Diencephalon (tissue), 1 donor: ENCODE measurements around the gene HNRNPA3. TPM values are rescaled to one million over a fixed set of nuclear protein-coding genes. Genes with fewer than 3 reads are reported as not detected.

Source experiments
- small RNA-seq: library from RNA; depleted of rRNA; stranded (forward); fragments of <200 nt; gene quantifications from one replicate; pipeline ENCODE3, GENCODE V24; 2014
- total RNA-seq: library from RNA; depleted of rRNA; stranded (reverse); fragments of >200 nt; gene quantifications from one replicate; pipeline ENCODE4 v1.2.3, GENCODE V29; 2014

HNRNPA3 gene
- 92.7 TPM for total RNA-seq

DNA sequence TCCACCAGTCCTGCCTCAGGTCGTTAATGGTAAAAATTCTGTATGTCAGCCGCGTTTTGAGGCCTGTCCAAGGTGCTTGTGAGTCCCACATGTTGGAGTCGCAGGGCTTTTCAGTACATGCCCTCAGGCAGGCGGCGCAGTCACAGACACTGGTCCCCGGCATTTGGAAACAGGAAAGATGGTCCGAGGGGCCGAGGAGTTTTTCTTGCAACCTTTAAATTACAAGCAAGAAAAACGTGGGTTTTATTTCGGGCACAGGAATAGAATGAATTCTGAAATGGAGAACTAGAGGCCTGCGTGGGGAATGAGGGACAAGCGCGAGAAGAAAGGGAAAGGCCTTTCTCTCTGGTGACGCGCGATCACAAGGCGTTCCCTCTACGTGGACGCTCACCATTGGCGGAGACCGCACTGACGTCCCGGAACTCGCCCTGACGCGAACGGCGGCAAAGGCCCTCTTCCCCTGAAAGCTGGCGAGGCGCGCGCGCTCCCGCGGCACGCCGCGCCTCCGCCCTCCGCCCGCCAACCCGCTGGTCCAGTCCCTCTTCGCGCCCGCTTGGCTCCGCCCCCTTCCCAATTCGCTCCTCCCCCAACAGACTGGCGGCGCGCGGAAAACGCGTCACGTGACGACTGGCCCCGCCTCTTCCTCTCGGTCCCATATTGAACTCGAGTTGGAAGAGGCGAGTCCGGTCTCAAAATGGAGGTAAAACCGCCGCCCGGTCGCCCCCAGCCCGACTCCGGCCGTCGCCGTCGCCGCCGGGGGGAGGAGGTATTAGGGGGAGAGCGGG lies at the start of gene HNRNPA3:
TSS of gene HNRNPA3 (plus strand) at position 689 of the 785 bp plus-strand sequence. CDS start at position 695, 6 bp downstream.

DNA sequence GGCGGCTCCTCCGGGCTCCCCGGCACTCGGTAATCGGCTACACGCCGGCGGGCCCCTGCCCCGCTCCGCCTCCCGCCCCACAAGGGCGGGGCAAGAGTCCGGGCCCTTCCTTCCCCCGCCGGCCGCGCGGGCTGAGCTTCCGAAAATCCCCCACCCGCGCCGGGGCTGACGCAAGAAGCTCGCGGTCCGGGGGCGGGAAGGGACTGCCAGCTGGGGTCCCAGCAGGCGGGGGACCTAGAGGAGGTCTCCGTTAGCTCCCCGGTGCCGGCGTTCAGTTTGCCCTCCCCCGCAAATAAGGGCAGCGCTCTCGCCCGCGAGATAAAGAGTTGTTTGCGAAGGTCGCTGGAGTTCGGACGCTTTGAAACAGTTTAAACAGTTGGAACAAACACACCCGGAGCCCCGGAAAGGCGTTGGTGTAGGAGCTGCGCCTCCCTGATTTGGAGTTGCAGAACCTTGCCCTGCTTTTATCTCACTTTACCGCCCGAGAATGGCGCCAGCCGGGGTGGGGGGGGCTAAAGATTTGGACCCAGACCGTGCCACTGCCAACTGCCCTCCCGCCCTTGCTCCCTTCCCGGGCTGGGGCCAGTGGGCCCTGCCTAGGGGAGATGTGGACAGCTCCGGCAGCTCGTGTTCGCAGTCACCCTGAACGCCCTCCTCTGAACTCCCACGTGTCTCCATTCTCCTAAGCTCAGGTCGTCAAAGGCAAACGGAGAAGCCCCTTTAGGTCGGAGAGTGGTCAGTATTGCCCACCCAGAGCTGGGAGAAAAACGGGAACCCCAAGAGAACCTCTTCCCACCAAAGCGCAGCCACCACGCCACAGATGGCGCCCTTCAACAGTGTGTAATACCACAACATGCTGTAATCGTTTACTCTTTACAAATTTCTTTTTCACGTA lies 52.3 kb downstream of the HNRNPA3 start, which contains the start of gene NFE2L2:
TSS of gene NFE2L2 (minus strand) at position 35 of the 895 bp plus-strand sequence. CDS start 151 bp downstream, outside the sequence.

Small RNA genes lying within 50 kb of the gene (small RNA-seq; reads per million reads assigned to genes)
- not detected for gene MIR3128
- gene RF00019: not detected

Other genes starting within 250 kb of the HNRNPA3 start
- gene NFE2L2, start 51.9 kb downstream of the HNRNPA3 start, total RNA-seq: 15.9 TPM
- gene AGPS, start 180.0 kb downstream of the HNRNPA3 start, total RNA-seq: 72.9 TPM